Stimulated activated CD8-positive, alpha-beta memory T cell treated with anti-CD3 and anti-CD28 coated beads, Interleukin-15, amount 100 ng/mL, for 24 hours (primary cell): ENCODE measurements around the gene OR9G4.

ENCODE experiments used
- DNase-seq: peaks from one replicate; pipeline ENCODE4 v3.0.0-alpha.2; 2020; ENCODE audit warnings: low read depth

The OR9G4 gene

GRCh38 chr11:56748597-56748996, at the start of gene OR9G4:
Gene OR9G4, minus strand, starts transcription at chr11:56748697. Its CDS starts 4,931 bp downstream, at chr11:56743766.
- no peak for DNase-seq

- DNase-seq: no peak
Measured at GRCh38 chr11:56783448-56784041, 35.0 kb upstream of the OR9G4 start.

DNA sequence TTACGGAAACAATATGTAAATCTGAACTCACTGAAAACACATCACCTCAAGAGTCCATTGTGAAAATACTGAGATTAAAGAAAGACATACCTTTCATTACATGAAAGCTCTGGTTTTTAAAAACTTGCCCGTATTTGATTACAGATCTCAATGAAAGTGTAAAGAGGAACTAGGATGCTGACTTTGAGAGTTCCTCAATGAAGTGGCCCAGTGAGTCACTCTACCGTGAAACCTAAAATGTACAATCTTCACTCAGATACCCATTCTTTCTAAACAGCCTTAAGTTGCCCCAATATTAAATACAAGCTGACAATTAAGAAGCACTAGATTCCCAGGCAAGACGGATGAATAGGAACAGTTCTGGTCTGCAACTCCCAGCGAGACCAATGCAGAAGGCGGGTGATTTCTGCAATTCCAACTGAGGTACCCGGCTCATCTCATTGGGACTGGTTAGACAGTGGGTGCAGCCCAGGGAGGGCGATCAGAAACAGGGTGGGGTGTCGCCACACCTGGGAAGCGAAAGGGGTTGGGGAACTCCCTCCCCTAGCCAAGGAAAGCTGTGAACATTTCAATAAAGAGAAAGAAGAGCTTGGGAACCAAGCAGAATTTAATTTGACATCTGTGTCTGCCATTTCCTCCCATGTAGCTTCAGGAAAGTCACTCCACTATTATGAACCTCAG, 33.8 kb upstream of the OR9G4 start:
- DNase-seq: no peak

- no peak for DNase-seq
Measured at GRCh38 chr11:56776809-56777208, 28.3 kb upstream of the OR9G4 start.

GRCh38 chr11:56764976-56765375, 16.5 kb upstream of the OR9G4 start:
- no peak for DNase-seq

- DNase-seq: no peak
Measured at GRCh38 chr11:56751480-56751879, 3.0 kb upstream of the OR9G4 start.

- DNase-seq: no peak
Measured at GRCh38 chr11:56750190-56750589, 1.7 kb upstream of the OR9G4 start.

GRCh38 chr11:56740886-56741285, 7.6 kb downstream of the OR9G4 start:
- no peak for DNase-seq

DNA sequence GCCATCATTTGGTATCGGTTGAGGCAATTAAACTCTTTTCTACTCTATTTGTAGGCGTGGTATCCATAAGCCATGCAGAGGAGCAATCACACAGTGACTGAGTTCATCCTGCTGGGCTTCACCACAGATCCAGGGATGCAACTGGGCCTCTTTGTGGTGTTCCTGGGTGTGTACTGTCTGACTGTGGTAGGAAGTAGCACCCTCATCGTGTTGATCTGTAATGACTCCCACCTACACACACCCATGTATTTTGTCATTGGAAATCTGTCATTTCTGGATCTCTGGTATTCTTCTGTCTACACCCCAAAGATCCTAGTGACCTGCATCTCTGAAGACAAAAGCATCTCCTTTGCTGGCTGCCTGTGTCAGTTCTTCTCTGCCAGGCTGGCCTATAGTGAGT, 8.4 kb downstream of the OR9G4 start:
- DNase-seq: no peak

GRCh38 chr11:56720513-56720912, 28.0 kb downstream of the OR9G4 start:
- DNase-seq: no peak

DNA sequence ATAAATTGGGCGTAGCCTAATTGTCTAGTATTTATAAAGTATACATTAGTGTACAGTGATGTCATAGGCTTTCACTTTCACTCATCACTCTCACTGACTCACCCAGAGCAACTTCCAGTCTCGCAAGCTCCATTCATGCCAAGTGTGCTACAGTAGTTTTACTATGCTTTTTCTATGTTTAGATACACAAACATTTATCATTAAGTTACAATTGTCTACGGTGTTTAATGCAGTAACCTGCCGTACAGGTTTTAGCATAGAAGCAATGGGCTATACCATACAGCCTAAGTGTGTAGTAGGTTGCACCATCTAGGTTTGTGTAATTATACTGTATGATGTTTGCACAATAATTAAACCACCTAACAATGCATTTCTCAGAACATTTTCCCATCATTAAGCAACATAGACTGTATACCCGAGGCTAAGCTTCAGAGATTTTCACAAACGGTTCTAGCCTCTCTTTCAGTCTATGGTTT, 32.1 kb downstream of the OR9G4 start:
- DNase-seq: no peak

- DNase-seq: no peak
Measured at GRCh38 chr11:56714206-56714605, 34.3 kb downstream of the OR9G4 start.

DNA sequence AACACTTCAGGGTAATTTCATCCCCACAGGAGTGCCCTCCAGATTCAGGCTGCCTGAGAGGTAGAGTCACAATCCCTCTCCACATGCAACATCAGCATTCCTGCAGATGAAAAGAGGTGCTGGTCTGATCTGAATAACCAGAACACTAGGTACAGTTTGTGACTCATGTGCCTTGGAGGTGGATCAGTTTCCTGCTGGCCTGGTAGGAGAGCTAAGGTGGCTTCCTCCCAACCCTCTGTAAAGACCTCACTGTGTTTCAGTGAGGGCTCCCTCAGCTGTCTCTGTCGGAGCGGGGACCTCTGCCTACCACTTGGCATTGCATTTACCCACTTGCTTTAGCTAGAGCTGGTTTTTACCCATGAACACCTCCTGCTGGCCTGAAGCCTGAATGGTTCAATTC, 42.0 kb downstream of the OR9G4 start:
- no peak for DNase-seq

DNA sequence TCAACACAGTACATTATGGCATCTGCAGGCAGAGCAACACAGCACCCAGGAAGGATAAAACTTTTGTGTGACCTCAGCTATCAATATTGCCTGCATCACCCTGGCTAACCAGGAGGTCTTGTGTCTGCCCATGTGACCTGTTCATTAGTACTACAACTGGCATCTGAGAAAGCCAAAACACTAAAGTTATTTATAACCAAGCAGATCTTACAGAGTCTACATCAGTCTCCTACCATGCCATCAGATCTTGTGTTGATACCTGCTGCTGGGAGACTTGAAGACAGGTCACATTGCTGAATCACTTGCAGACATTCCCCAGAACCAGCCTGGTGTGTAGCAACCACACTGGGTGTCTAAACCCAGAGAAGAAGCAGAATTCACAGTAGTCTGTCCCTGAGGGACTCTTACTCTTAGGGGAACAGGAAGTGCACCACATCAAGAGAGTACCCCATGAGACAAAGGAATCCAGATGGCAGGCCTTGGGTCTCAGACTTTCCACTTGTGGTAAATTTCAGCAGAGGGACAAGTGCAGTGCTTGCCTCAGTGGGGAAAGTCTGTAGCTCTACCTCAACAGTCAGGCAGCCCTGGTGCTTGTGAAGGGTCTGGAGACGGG, 42.6 kb downstream of the OR9G4 start:
- DNase-seq: no peak

- DNase-seq: no peak
Measured at GRCh38 chr11:56700914-56701485, 47.5 kb downstream of the OR9G4 start.

GRCh38 chr11:56700242-56700913, 48.1 kb downstream of the OR9G4 start:
- DNase-seq: no peak

GRCh38 chr11:56698795-56699194, 49.7 kb downstream of the OR9G4 start, which contains the start of gene OR9G1:
Gene OR9G1, plus strand, starts transcription at chr11:56699095. Its CDS starts 1,293 bp downstream, at chr11:56700388.
- DNase-seq: no peak

DNA sequence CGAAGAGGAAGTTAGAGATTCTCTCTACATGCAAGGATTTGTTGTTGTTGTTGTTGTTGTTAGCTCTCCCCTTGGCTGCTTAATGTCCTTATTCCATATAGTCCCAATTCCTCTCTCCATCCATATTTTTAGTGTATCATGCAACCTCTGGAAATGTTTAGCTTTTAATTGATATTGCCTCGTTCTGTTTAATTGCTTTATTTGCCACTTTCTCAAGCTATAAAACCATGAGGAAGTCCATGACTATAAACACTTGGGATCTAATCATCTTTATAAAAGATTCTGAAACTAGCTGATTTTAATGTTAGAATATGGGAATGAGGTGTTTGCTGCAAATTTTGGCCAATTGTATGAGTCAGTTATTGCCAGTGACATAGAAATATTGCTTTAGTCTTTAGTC, 55.1 kb downstream of the OR9G4 start:
- DNase-seq: no peak
